COLO668 (cell line): Measurements from ENCODE around the gene MGAT3.
A peak's percentile ranks its signal among the peaks of the same experiment; 100 is the strongest.
"Not testable (repeated sequence)": the region's sequence is repeated elsewhere in the genome, so short reads cannot be mapped to it uniquely, and the experiment has no call there.

Source experiments
- DNase-seq: peaks from one replicate; lab custom pipeline; 2025; ENCODE audit not compliant: unreplicated experiment; lab: John Stamatoyannopoulos, UW

MGAT3 gene

GRCh38 chr22:39489094-39490068, 32.6 kb downstream of the MGAT3 start:
- DNase-seq: no peak

GRCh38 chr22:39490135-39490798, 33.5 kb downstream of the MGAT3 start:
- peak; percentile 59 for DNase-seq

GRCh38 chr22:39490966-39491680, 34.3 kb downstream of the MGAT3 start:
- no peak for DNase-seq

GRCh38 chr22:39491696-39492095, 34.9 kb downstream of the MGAT3 start:
- DNase-seq: no peak

- no peak for DNase-seq
These were observed 35.4 kb downstream of the MGAT3 start for GRCh38 chr22:39492186-39492585.

GRCh38 chr22:39493759-39494158, 36.9 kb downstream of the MGAT3 start:
- no peak for DNase-seq

GRCh38 chr22:39494471-39495120, 37.8 kb downstream of the MGAT3 start:
- DNase-seq: no peak

- DNase-seq: peak; percentile 80
These were observed 39.5 kb downstream of the MGAT3 start for GRCh38 chr22:39496131-39496838.

- DNase-seq: no peak
These were observed 40.6 kb downstream of the MGAT3 start for GRCh38 chr22:39497429-39497828.

- DNase-seq: peak; percentile 71
These were observed 41.6 kb downstream of the MGAT3 start for GRCh38 chr22:39498368-39498767.

GRCh38 chr22:39498802-39499201, 42.0 kb downstream of the MGAT3 start:
- DNase-seq: peak; percentile 49

GRCh38 chr22:39500101-39500500, 43.3 kb downstream of the MGAT3 start:
- no peak for DNase-seq

GRCh38 chr22:39501644-39502108, 44.9 kb downstream of the MGAT3 start:
- no peak for DNase-seq

- DNase-seq: peak; percentile 98
These were observed 45.4 kb downstream of the MGAT3 start, which contains the start of gene MIEF1 for GRCh38 chr22:39502109-39502788. Gene MIEF1 (plus strand): TSS chr22:39502290. CDS start chr22:39511295, 9,005 bp downstream.

GRCh38 chr22:39502789-39503409, 46.1 kb downstream of the MGAT3 start:
- no peak for DNase-seq

GRCh38 chr22:39503630-39504029, 46.8 kb downstream of the MGAT3 start:
- no peak for DNase-seq

GRCh38 chr22:39504071-39504470, 47.3 kb downstream of the MGAT3 start:
- no peak for DNase-seq

- DNase-seq: not testable (repeated sequence)
These were observed 50.2 kb downstream of the MGAT3 start for GRCh38 chr22:39507021-39507420.

GRCh38 chr22:39508393-39508792, 51.6 kb downstream of the MGAT3 start:
- no peak for DNase-seq
